Epithelial cell of proximal tubule (primary cell): ENCODE results near the gene ATP2B2. TPM values are rescaled to one million over a fixed set of nuclear protein-coding genes. Genes with fewer than 3 reads are reported as not detected.

ENCODE experiments used
- DNase-seq: peaks from one replicate; pipeline ENCODE4 v3.0.0-alpha.2; 2011; ENCODE audit warnings: low read depth
- H3K4me3 ChIP-seq: 2 replicates; pipeline ENCODE4 v1.5.1; 2011; ENCODE audit warnings: low read depth, mild to moderate bottlenecking, low read length
- CTCF ChIP-seq: conservative IDR thresholded peaks from 2 replicates; pipeline ENCODE4 v1.5.1; 2012; ENCODE audit warnings: low read depth, mild to moderate bottlenecking, low read length
- total RNA-seq: library from RNA; depleted of rRNA; stranded (reverse); fragments of >200 nt; gene quantifications from 2 replicates; pipeline ENCODE4 v1.2.3, GENCODE V29; 2015

The ATP2B2 gene
- total RNA-seq, 1 donor from 2014 or later = not detected

- no peak overlapping the region for H3K4me3 ChIP-seq
- DNase-seq = no peak
- TF ChIP-seq CTCF = no peak
Measured at GRCh38 chr3:10450494-10451440, 54.6 kb downstream of the ATP2B2 start.

GRCh38 chr3:10449436-10449835 is 56.0 kb downstream of the ATP2B2 start:
- TF ChIP-seq CTCF = no peak
- DNase-seq = no peak
- no peak overlapping the region for H3K4me3 ChIP-seq

GRCh38 chr3:10448544-10448943 is 56.8 kb downstream of the ATP2B2 start:
- no peak for DNase-seq
- no peak for TF ChIP-seq CTCF
- H3K4me3 ChIP-seq = no peak overlapping the region

GRCh38 chr3:10447527-10448260 is 57.7 kb downstream of the ATP2B2 start:
- DNase-seq = no peak
- no peak overlapping the region for H3K4me3 ChIP-seq
- TF ChIP-seq CTCF = no peak

DNA sequence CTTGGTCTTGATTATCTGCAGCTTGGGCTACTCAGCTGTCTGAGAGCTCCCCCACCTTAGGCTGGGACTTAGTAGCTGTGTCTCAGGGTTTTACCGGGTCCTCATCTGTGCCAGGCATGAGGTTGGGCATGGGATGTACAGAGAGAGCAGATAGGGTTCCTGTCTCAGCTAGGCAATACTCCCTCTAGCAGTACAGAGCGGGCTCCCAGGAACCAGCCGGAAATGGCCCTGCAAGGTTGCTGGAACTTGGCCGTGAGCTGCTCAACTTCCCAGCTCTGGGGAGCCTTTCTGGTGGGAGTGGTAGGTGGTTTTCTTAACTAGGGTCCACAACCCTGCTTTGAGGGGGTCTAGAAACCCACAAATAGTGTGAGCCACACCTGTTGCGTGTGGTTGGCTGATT is 58.3 kb downstream of the ATP2B2 start:
- H3K4me3 ChIP-seq = no peak overlapping the region
- TF ChIP-seq CTCF = no peak
- no peak for DNase-seq

DNA sequence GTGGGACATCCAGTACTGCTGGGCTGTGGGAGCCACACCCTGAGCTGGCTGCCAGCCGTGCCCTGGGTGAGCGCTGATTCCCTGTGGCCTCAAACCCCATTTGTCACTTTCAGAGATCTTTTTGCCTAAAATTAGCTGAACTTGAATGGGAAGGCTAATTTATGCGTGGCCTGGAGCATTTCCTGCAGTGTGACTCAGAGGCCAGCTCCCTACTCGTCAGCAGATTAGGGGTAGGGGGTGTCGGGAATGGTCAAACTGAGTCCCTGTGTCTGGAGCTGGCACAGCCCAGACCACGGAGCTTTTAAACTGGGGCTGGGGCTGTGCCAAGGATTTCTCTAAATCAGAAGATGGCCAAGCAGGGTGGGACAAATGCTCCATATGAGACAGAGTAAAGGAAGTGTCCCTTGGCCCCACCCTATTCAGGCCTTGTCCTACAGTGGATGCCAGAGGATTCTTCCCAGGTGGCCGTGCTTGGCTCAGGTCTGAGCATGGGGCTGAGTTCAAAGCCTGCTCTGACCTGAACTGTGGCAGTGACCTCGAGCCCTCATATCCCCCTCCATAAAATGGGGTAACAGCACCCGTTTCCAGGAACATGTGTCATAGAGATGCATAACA is 59.7 kb downstream of the ATP2B2 start:
- no peak overlapping the region for H3K4me3 ChIP-seq
- no peak for DNase-seq
- no peak for TF ChIP-seq CTCF
